Activated CD8-positive, alpha-beta T cell treated with anti-CD3 and anti-CD28 coated beads, Interleukin-2, amount 10 ng/mL, durations not matched to agents 7 days and 5 days (primary cell): Measurements from ENCODE around the gene TEX13B. TPM values are rescaled to one million over a fixed set of nuclear protein-coding genes. Genes with fewer than 3 reads are reported as not detected.
"Not testable (repeated sequence)": the region's sequence is repeated elsewhere in the genome, so short reads cannot be mapped to it uniquely, and the experiment has no call there.

ENCODE experiments used
- ATAC-seq: fragments of 150-1000 bp; cut with Tn5 transposase; one replicate; pipeline ENCODE4 v1.10.0; 2021; ENCODE audit warnings: moderate library complexity
- CTCF ChIA-PET: fragments of 350-600 bp; sonication (Branson Sonifier 250); formaldehyde crosslinking; loops from one replicate; lab custom pipeline; 2021; ENCODE audit warnings: antibody characterized with exemption; lab: Charles Lee
- POLR2A ChIA-PET: fragments of 350-600 bp; sonication (Branson Sonifier 250); formaldehyde crosslinking; loops from one replicate; lab custom pipeline; 2021; ENCODE audit warnings: antibody characterized with exemption; lab: Charles Lee
- DNase-seq: peaks from one replicate; pipeline ENCODE4 v3.0.0-alpha.2; 2020
- H3K27ac Mint-ChIP-seq: one replicate; pipeline ENCODE4 v1.8.0; 2021; ENCODE audit warnings: mild to moderate bottlenecking, mixed read lengths
- H3K27me3 Mint-ChIP-seq: one replicate; pipeline ENCODE4 v1.8.0; 2021; ENCODE audit warnings: low read depth, mixed read lengths
- H3K36me3 Mint-ChIP-seq: one replicate; pipeline ENCODE4 v1.8.0; 2021; ENCODE audit warnings: low read depth, mixed read lengths
- H3K4me1 Mint-ChIP-seq: one replicate; pipeline ENCODE4 v1.8.0; 2021; ENCODE audit warnings: low read depth, mixed read lengths
- H3K4me3 Mint-ChIP-seq: one replicate; pipeline ENCODE4 v1.8.0; 2021; ENCODE audit warnings: mild to moderate bottlenecking, mixed read lengths
- H3K9me3 Mint-ChIP-seq: one replicate; pipeline ENCODE4 v1.8.0; 2022; ENCODE audit warnings: mixed read lengths; ENCODE audit not compliant: insufficient read depth
- total RNA-seq, 2 experiments: library from RNA; stranded (reverse); gene quantifications; one replicate each; pipeline ENCODE4 v1.2.3, GENCODE V29; 2021

TEX13B gene
- total RNA-seq, 2 experiments from 2014 or later: not detected

DNA sequence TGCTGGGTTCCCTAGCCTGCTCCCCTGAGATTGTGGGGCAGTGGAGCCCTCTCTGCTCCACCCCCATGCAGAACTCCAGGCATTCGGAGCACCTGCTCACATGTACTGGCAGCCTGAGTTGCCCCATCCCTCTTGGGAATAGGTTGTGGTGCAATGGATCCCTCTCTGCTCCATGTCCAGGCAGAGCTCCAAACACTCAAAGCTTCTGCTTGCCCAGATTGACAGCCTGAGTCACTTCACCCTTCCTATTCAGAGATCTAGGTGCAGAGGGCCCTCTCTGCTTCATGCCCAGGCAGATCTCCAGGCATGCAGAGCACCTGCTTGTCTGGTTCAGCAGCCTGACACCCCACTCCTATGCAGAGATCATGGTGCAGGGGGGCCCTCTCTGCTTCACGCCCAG lies 18.6 kb upstream of the TEX13B start:
- no peak for ATAC-seq
- Mint-ChIP-seq H3K9me3 (no peaks in the 10 kb centered on the region), H3K4me3 (no peak overlapping the region), H3K36me3 (no peaks in the 10 kb centered on the region), H3K27ac (no peak overlapping the region), H3K27me3 (no peaks in the 10 kb centered on the region), H3K4me1 (no peaks in the 10 kb centered on the region)
- no peak for DNase-seq
- POLR2A ChIA-PET: no interaction called here
- CTCF ChIA-PET: interaction anchor here (1.3 kb wide), 1 partner anchor 20 kb away, joined by 3 read pairs; no protein-coding TSS in a partner anchor

GRCh38 chrX:107996124-107996523 lies 14.0 kb upstream of the TEX13B start:
- Mint-ChIP-seq H3K27me3 (no peaks in the 10 kb centered on the region), H3K4me3 (no peak overlapping the region), H3K9me3 (no peaks in the 10 kb centered on the region), H3K36me3 (no peaks in the 10 kb centered on the region), H3K4me1 (no peaks in the 10 kb centered on the region), H3K27ac (no peak overlapping the region)
- DNase-seq (no peak), ATAC-seq (no peak)
- ChIA-PET POLR2A (no interaction called here), CTCF (no interaction called here)

- Mint-ChIP-seq H3K27ac (no peak overlapping the region), H3K36me3 (peaks cover 1% of the 10 kb centered on the region), H3K27me3 (no peaks in the 10 kb centered on the region), H3K4me3 (no peak overlapping the region), H3K9me3 (no peaks in the 10 kb centered on the region), H3K4me1 (no peaks in the 10 kb centered on the region)
- ChIA-PET CTCF (no interaction called here), POLR2A (no interaction called here)
- ATAC-seq: no peak
- DNase-seq: no peak
Observed at GRCh38 chrX:107985033-107985432, 2.9 kb upstream of the TEX13B start.

DNA sequence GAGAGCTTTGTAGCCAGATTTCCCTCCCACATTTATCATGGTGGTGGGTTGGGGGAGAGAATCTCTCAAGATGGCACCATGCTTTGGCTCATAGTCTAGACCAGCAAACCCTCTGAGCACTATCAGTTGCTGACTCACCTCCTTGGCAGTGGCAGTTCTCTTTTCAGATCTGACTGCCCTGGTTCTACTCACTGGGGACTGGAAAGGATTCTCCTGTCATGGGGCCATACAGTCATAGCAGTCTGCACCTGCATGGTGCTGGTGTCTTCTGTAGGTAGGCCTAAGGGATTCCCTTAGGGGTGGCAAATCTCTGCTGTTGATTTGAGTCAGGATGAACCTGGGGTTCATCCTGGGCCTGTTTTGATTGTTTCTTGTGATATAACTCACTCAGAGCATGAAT lies 2.6 kb downstream of the TEX13B start:
- H3K9me3 Mint-ChIP-seq: no peaks in the 10 kb centered on the region
- ATAC-seq (no peak), DNase-seq (no peak)
- ChIA-PET POLR2A (no interaction called here), CTCF (no interaction called here)
- H3K27me3 Mint-ChIP-seq: no peaks in the 10 kb centered on the region
- H3K4me1 Mint-ChIP-seq: no peaks in the 10 kb centered on the region
- H3K4me3 Mint-ChIP-seq: no peak overlapping the region
- no peak overlapping the region for H3K27ac Mint-ChIP-seq
- H3K36me3 Mint-ChIP-seq: no peaks in the 10 kb centered on the region

GRCh38 chrX:107978707-107979307 lies 3.4 kb downstream of the TEX13B start:
- Mint-ChIP-seq H3K9me3 (no peaks in the 10 kb centered on the region), H3K4me3 (no peak overlapping the region), H3K27ac (peak overlapping the region; percentile 49), H3K36me3 (no peaks in the 10 kb centered on the region), H3K27me3 (no peaks in the 10 kb centered on the region), H3K4me1 (no peaks in the 10 kb centered on the region)
- DNase-seq (no peak), ATAC-seq (no peak)
- CTCF ChIA-PET: no interaction called here
- POLR2A ChIA-PET: no interaction called here

- H3K27ac Mint-ChIP-seq: no peak overlapping the region
- POLR2A ChIA-PET: no interaction called here
- no peaks in the 10 kb centered on the region for H3K27me3 Mint-ChIP-seq
- no peak for DNase-seq
- CTCF ChIA-PET: no interaction called here
- H3K4me3 Mint-ChIP-seq: no peak overlapping the region
- H3K36me3 Mint-ChIP-seq: no peaks in the 10 kb centered on the region
- no peaks in the 10 kb centered on the region for H3K9me3 Mint-ChIP-seq
- no peaks in the 10 kb centered on the region for H3K4me1 Mint-ChIP-seq
- no peak for ATAC-seq
Observed at GRCh38 chrX:107978071-107978470, 4.1 kb downstream of the TEX13B start.

DNA sequence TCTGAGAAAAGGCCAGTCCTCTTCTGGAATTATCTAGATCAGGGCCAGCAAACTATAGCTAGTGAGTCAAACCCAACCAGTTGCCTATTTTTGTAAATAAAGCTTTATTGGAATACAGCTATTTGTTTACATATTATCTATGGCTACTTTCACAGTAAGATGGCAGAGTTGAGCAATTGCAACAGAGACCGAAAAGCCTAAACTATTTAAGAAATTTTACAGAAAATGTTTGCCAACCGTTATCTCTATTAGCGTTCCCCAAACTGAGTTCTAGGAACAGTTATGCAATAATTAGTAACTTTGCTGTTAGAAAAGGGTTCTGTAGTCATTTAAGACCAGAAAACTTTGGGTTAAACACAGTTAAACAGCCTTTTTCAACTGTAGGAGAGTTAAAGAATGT lies 10.5 kb downstream of the TEX13B start:
- no peak for DNase-seq
- Mint-ChIP-seq H3K27me3 (no peaks in the 10 kb centered on the region), H3K27ac (no peak overlapping the region), H3K36me3 (no peaks in the 10 kb centered on the region), H3K4me1 (no peaks in the 10 kb centered on the region), H3K9me3 (no peaks in the 10 kb centered on the region), H3K4me3 (no peak overlapping the region)
- POLR2A ChIA-PET: no interaction called here
- no peak for ATAC-seq
- CTCF ChIA-PET: no interaction called here

DNA sequence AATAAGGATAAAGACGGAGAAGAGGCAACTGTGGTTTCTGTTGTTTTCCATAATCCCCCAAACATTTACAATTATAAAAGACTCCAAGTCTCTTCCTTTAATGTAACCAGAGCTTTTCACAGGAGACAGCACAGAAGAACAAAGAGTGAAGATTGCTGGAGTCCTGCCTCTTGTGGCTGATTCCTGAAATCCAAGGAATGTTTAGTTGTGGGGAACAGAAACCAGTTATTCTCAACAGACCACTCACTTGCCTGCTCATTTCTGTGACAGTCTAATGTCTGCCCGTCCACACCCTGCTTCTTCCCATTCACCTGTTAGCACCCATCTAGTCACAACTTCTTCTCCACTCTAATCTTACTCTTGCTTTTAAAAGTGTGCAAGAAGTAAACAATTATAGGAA lies 12.1 kb downstream of the TEX13B start:
- H3K4me3 Mint-ChIP-seq: no peak overlapping the region
- ATAC-seq (no peak), DNase-seq (no peak)
- H3K27me3 Mint-ChIP-seq: no peaks in the 10 kb centered on the region
- H3K36me3 Mint-ChIP-seq: no peaks in the 10 kb centered on the region
- no peaks in the 10 kb centered on the region for H3K9me3 Mint-ChIP-seq
- ChIA-PET POLR2A (no interaction called here), CTCF (no interaction called here)
- H3K27ac Mint-ChIP-seq: no peak overlapping the region
- no peaks in the 10 kb centered on the region for H3K4me1 Mint-ChIP-seq

DNA sequence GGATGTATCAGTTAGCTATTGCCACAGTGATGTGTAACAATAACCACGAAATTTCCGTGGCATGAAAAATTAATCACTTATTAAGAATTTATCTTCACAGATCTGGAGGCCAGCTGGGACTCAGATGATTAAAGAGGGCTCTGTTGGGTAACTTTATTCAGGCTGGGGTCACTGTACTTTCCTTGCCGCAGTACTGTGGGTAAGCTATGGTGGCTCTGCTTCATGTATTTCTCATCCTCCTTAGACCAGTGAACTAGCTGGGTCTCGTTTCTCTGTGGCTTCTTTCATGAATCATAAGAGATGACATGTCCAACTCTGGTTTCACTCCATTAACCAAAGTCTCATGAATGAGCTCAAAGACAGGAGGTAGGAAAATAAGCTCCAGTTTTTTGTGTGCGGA lies 13.5 kb downstream of the TEX13B start:
- Mint-ChIP-seq H3K9me3 (no peaks in the 10 kb centered on the region), H3K4me1 (no peaks in the 10 kb centered on the region), H3K36me3 (no peaks in the 10 kb centered on the region), H3K27me3 (no peaks in the 10 kb centered on the region), H3K4me3 (no peak overlapping the region), H3K27ac (no peak overlapping the region)
- ChIA-PET POLR2A (no interaction called here), CTCF (no interaction called here)
- no peak for DNase-seq
- no peak for ATAC-seq

DNA sequence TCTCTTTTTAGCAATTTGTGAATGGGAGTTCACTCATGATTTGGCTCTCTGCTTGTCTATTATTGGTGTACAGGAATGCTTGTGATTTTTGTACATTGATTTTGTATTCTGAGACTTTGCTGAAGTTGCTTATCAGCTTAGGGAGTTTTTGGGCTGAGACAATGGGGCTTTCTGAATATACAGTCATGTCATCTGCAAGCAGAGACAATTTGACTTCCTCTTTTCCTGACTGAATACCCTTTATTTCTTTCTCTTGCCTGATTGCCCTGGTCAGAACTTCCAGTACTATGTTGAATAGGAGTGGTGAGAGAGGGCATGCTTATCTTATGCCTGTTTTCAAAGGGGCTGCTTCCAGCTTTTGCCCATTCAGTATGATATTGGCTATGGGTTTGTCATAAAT lies 26.8 kb downstream of the TEX13B start:
- H3K36me3 Mint-ChIP-seq, H3K4me3 Mint-ChIP-seq, ATAC-seq, H3K27ac Mint-ChIP-seq, H3K9me3 Mint-ChIP-seq, H3K4me1 Mint-ChIP-seq, CTCF ChIA-PET, DNase-seq, POLR2A ChIA-PET, H3K27me3 Mint-ChIP-seq: not testable (repeated sequence)

GRCh38 chrX:107940095-107940494 lies 42.1 kb downstream of the TEX13B start:
- POLR2A ChIA-PET: no interaction called here
- H3K27ac Mint-ChIP-seq: no peak overlapping the region

DNA sequence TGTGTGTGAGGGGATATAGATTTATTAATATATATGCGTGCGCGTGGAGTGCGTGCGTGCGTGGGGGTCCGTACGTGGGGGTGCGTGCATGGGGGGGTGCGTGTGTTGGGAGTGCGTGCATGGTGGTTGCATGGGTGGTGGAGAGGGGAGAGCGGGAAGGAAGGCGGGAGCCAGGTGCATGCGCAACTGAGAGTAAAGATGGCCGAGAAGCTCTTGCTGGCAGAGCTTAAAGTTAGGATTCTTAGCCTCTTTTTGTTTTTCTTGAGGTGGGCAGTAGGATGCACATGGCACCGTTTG lies 45.8 kb downstream of the TEX13B start:
- POLR2A ChIA-PET: no interaction called here
- H3K27me3 Mint-ChIP-seq: peaks cover 5% of the 10 kb centered on the region
- no peaks in the 10 kb centered on the region for H3K4me1 Mint-ChIP-seq
- H3K36me3 Mint-ChIP-seq: no peaks in the 10 kb centered on the region
- DNase-seq (no peak), ATAC-seq (no peak)
- no peak overlapping the region for H3K27ac Mint-ChIP-seq
- H3K9me3 Mint-ChIP-seq: no peaks in the 10 kb centered on the region
- no peak overlapping the region for H3K4me3 Mint-ChIP-seq
- CTCF ChIA-PET: no interaction called here

More at GRCh38 chrX:107940095-107940494, 42.1 kb downstream of the TEX13B start:
- Mint-ChIP-seq H3K4me3 (no peak overlapping the region), H3K4me1 (no peaks in the 10 kb centered on the region), H3K36me3 (no peaks in the 10 kb centered on the region), H3K9me3 (no peaks in the 10 kb centered on the region), H3K27me3 (peaks cover 5% of the 10 kb centered on the region)
- ATAC-seq (no peak), DNase-seq (no peak)
- CTCF ChIA-PET: no interaction called here
